B cell (primary cell): ENCODE measurements around the gene BEAN1. TPM values are rescaled to one million over a fixed set of nuclear protein-coding genes. Genes with fewer than 3 reads are reported as not detected.
A peak's percentile ranks its signal among the peaks of the same experiment; 100 is the strongest.

Experiments used
- ATAC-seq: fragments of 200-7000 bp; cut with Tn5 transposase; one replicate; pipeline ENCODE4 v1.10.0; 2021; ENCODE audit warnings: low read depth, mild to moderate bottlenecking, moderate number of reproducible peaks, moderate library complexity
- CTCF ChIA-PET: fragments of 350-600 bp; sonication (Branson Sonifier 250); formaldehyde crosslinking; loops from one replicate; lab custom pipeline; 2021; ENCODE audit warnings: antibody characterized with exemption, inconsistent platforms; lab: Charles Lee
- POLR2A ChIA-PET: fragments of 350-600 bp; sonication (Branson Sonifier 250); formaldehyde crosslinking; loops from one replicate; lab custom pipeline; 2021; ENCODE audit warnings: antibody characterized with exemption; lab: Charles Lee
- DNase-seq: peaks from one replicate; pipeline ENCODE4 v3.0.0; 2013
- H2AFZ ChIP-seq: 2 replicates; pipeline ENCODE4 v1.6.1; 2012; ENCODE audit warnings: mild to moderate bottlenecking, low read depth, low read length; ENCODE audit not compliant: insufficient read depth, poor library complexity, severe bottlenecking
- H3K27ac ChIP-seq, 2 donors: 1 replicate in 1 of 2; 2 replicates in 1 of 2; pipeline ENCODE4 v1.5.1; 2012 to 2013; ENCODE audit warnings: low read length in 2 of 2, mild to moderate bottlenecking in 2 of 2, moderate library complexity in 1 of 2
- H3K27me3 ChIP-seq, 4 experiments: fragments of 200-600 bp in 1 of 4; sonication (generic) in 1 of 4; replicated peaks in 1 of 4; 1 replicate in 2 of 4; 2 replicates in 2 of 4; pipeline versions ENCODE4 v1.6.1 to v1.7.0; 2013 to 2016; ENCODE audit warnings: low read length in 3 of 4, mild to moderate bottlenecking in 2 of 4, mixed read lengths in 1 of 4, moderate library complexity in 1 of 4; ENCODE audit not compliant: insufficient read depth in 4 of 4, control insufficient read depth in 3 of 4; ENCODE audit errors: control extremely low read depth in 1 of 4
- H3K36me3 ChIP-seq, 2 experiments: replicated peaks in 1 of 2; 1 replicate in 1 of 2; 2 replicates in 1 of 2; pipeline versions ENCODE4 v1.6.1 to v1.7.1; 2013; ENCODE audit warnings: low read length in 1 of 2; ENCODE audit not compliant: insufficient read depth in 2 of 2, control insufficient read depth in 1 of 2; ENCODE audit errors: control extremely low read depth in 1 of 2, extremely low read depth in 1 of 2
- H3K4me1 ChIP-seq, 2 donors: fragments of 200-600 bp in 1 of 2; sonication (generic) in 1 of 2; 1 replicate in 1 of 2; 2 replicates in 1 of 2; pipeline versions ENCODE4 v1.5.1 to v1.6.1; 2013 to 2017; ENCODE audit warnings: low read length in 2 of 2; ENCODE audit not compliant: control insufficient read depth in 2 of 2, insufficient read depth in 2 of 2
- H3K4me2 ChIP-seq: replicated peaks from 2 replicates; pipeline ENCODE3; 2012; ENCODE audit warnings: mild to moderate bottlenecking, low read depth, low read length; ENCODE audit not compliant: poor library complexity, severe bottlenecking
- H3K4me3 ChIP-seq, 5 experiments: fragments of 200-600 bp in 1 of 5; sonication (generic) in 1 of 5; 1 replicate in 3 of 5; 2 replicates in 2 of 5; pipeline versions ENCODE4 v1.5.1 to v1.7.0; 2011 to 2016; ENCODE audit warnings: low read length in 4 of 5, mild to moderate bottlenecking in 4 of 5, low read depth in 2 of 5, control low read depth in 1 of 5, moderate library complexity in 1 of 5; ENCODE audit not compliant: insufficient read depth in 1 of 5; ENCODE audit errors: control extremely low read depth in 1 of 5, extremely low read depth in 1 of 5
- H3K79me2 ChIP-seq: fragments of 200-600 bp; sonication (generic); one replicate; pipeline ENCODE4 v1.6.0; 2016; ENCODE audit warnings: low read length; ENCODE audit not compliant: control insufficient read depth, insufficient read depth
- H3K9ac ChIP-seq: fragments of 200-600 bp; sonication (generic); 2 replicates; pipeline ENCODE4 v1.6.1; 2017; ENCODE audit warnings: mild to moderate bottlenecking, low read length, moderate library complexity
- H3K9me3 ChIP-seq, 3 donors: one replicate each; pipeline versions ENCODE4 v1.6.1 to v1.7.1; 2013; ENCODE audit warnings: low read length in 2 of 3; ENCODE audit not compliant: control insufficient read depth in 2 of 3, insufficient read depth in 1 of 3; ENCODE audit errors: control extremely low read depth in 1 of 3
- H4K20me1 ChIP-seq: 2 replicates; pipeline ENCODE4 v1.6.0; 2012; ENCODE audit warnings: mild to moderate bottlenecking, low read length; ENCODE audit not compliant: insufficient read depth, control insufficient read depth, poor library complexity, severe bottlenecking
- H3K27ac Mint-ChIP-seq: one replicate; pipeline ENCODE4 v1.8.0; 2021; ENCODE audit warnings: mixed read lengths
- H3K27me3 Mint-ChIP-seq: one replicate; pipeline ENCODE4 v1.8.0; 2021; ENCODE audit warnings: mixed read lengths
- H3K4me1 Mint-ChIP-seq: one replicate; pipeline ENCODE4 v1.8.0; 2021; ENCODE audit warnings: mixed read lengths
- H3K4me3 Mint-ChIP-seq: one replicate; pipeline ENCODE4 v1.8.0; 2021; ENCODE audit warnings: mixed read lengths
- H3K9me3 Mint-ChIP-seq: one replicate; pipeline ENCODE4 v1.8.0; 2022; ENCODE audit warnings: mixed read lengths; ENCODE audit not compliant: insufficient read depth
- EZH2 ChIP-seq: IDR thresholded peaks from 2 replicates; pipeline ENCODE4 v1.6.1; 2012; ENCODE audit warnings: borderline replicate concordance, low read depth, mild to moderate bottlenecking, moderate library complexity, low read length; ENCODE audit not compliant: insufficient read depth, poor library complexity, severe bottlenecking
- WGBS: methylation state at CpG from one replicate; pipeline ENCODE4 v1.1.5; 2013; ENCODE audit warnings: missing lambda C conversion rate; ENCODE audit not compliant: insufficient coverage; 5-methylcytosine and 5-hydroxymethylcytosine counted together
- intact Hi-C: fragments of 100-400 bp; cut with micrococcal nuclease; formaldehyde crosslinking; loops from one replicate; pipeline ENCODE4 v1.10.0; 2022
- polyA plus RNA-seq: library from polyadenylated mRNA; depleted of rRNA; stranded (reverse); fragments of >200 nt; gene quantifications from 2 replicates; pipeline ENCODE4 v1.2.3, GENCODE V29; 2012
- total RNA-seq, 2 donors: library from RNA; stranded (reverse); fragments of 120-200 nt in 1 of 2; gene quantifications; 1 replicate in 1 of 2; 2 replicates in 1 of 2; pipeline versions ENCODE4 v1.2.3 to v1.2.4, GENCODE V29; 2013 to 2022
- TF ChIP-seq, protein P1 (sequence below): fragments of 200-600 bp; IDR thresholded peaks from one replicate; pipeline ENCODE4 v1.8.0; 2022; ENCODE audit warnings: antibody characterized with exemption, mild to moderate bottlenecking

BEAN1 gene
- total and polyA plus RNA-seq, 2 donors (not counting 1 experiment from before 2014, with no cell fraction given): not detected

DNA sequence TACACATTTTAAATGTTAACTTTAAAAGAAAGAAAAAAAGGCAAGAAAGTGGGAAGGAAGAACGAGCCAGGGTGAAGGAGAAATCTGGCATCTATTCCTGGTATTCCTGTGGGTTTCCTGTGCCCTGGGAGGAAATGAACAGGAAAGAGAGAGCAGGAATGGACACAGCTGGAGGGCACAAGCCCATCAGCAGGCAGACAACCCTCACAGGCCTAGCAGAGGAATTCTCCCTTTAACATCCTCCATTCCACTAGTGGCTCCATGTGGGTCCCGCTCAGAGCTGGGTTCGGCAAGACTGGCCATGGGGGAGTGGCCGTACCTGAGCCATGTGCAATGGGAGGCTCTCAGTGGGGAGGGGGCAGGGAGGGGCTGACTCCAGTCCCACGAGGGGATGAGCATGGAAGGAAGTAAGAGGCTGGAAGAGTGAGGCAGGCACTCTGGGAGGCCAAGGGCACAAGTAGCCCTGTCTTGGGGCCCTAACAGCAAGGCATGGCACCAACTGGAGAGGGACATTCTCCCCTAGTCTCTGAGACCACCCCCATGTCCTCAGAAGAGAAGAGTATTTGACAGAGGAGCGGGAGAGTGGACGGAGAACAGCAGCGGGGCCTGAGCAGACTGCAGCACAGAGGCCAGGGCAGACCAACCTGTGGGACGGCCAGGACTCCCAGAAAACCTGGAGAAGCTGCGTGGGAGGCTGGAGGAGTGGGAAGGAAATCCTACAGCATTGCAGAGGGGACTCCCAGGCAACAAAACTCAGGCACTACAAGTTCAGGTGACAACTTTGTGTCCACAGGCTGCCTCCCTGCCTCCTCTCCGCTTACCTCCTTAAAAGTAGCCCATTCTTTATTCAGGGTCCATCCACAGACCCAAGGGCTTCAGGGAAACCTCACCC, 92.6 kb downstream of the BEAN1 start:
- H3K27ac ChIP-seq: peak overlapping the region in 1 of 2 donors; percentile 2
- Mint-ChIP-seq H3K27me3 (no peaks in the 10 kb centered on the region), H3K4me3 (peak overlapping the region; percentile 79), H3K4me1 (peaks cover 92% of the 10 kb centered on the region), H3K27ac (peak overlapping the region; percentile 77), H3K9me3 (no peaks in the 10 kb centered on the region)
- no peak overlapping the region for H2AFZ ChIP-seq
- no peak overlapping the region for H3K9ac ChIP-seq
- H3K9me3 ChIP-seq: no peaks in the 10 kb centered on the region
- peaks cover 85 to 90% of the 10 kb centered on the region in 2 donors for H3K4me1 ChIP-seq
- H3K4me2 ChIP-seq: peak overlapping the region; percentile 84
- no peaks in the 10 kb centered on the region for H3K27me3 ChIP-seq
- intact Hi-C loops: no loop called here
- no peak for DNase-seq
- WGBS: 97% methylated on average over 7 of the region's 11 CpGs
- ChIA-PET CTCF (interaction anchor here (1.5 to 6.5 kb wide), 3 partner anchors 30 to 64 kb away, joined by 3 to 46 read pairs (median 3); partner anchors contain the start of genes CKLF and TK2), POLR2A (interaction anchor here (1.1 kb wide), 1 partner anchor 31 kb away, joined by 4 read pairs; no protein-coding TSS in a partner anchor)
- no peak overlapping the region for H3K4me3 ChIP-seq
- TF ChIP-seq, protein P1, sequence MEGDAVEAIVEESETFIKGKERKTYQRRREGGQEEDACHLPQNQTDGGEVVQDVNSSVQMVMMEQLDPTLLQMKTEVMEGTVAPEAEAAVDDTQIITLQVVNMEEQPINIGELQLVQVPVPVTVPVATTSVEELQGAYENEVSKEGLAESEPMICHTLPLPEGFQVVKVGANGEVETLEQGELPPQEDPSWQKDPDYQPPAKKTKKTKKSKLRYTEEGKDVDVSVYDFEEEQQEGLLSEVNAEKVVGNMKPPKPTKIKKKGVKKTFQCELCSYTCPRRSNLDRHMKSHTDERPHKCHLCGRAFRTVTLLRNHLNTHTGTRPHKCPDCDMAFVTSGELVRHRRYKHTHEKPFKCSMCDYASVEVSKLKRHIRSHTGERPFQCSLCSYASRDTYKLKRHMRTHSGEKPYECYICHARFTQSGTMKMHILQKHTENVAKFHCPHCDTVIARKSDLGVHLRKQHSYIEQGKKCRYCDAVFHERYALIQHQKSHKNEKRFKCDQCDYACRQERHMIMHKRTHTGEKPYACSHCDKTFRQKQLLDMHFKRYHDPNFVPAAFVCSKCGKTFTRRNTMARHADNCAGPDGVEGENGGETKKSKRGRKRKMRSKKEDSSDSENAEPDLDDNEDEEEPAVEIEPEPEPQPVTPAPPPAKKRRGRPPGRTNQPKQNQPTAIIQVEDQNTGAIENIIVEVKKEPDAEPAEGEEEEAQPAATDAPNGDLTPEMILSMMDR: no peak
- TF ChIP-seq EZH2: no peak
- peaks cover 9% of the 10 kb centered on the region for H3K79me2 ChIP-seq
- no peaks in the 10 kb centered on the region for H3K36me3 ChIP-seq
- peaks cover 12% of the 10 kb centered on the region for H4K20me1 ChIP-seq
- no peak for ATAC-seq
